Stimulated activated CD4-positive, alpha-beta T cell treated with anti-CD3 and anti-CD28 coated beads, Interleukin-1b, Interleukin-23, amount 100 ng/mL, for 24 hours (primary cell): Measurements from ENCODE around the gene EBF3.

ENCODE experiments used
- DNase-seq, 4 experiments: peaks; one replicate each; pipeline ENCODE4 v3.0.0-alpha.2; 2020; ENCODE audit warnings: low read depth in 4 of 4, low spot score in 1 of 4

EBF3 gene, protein sequence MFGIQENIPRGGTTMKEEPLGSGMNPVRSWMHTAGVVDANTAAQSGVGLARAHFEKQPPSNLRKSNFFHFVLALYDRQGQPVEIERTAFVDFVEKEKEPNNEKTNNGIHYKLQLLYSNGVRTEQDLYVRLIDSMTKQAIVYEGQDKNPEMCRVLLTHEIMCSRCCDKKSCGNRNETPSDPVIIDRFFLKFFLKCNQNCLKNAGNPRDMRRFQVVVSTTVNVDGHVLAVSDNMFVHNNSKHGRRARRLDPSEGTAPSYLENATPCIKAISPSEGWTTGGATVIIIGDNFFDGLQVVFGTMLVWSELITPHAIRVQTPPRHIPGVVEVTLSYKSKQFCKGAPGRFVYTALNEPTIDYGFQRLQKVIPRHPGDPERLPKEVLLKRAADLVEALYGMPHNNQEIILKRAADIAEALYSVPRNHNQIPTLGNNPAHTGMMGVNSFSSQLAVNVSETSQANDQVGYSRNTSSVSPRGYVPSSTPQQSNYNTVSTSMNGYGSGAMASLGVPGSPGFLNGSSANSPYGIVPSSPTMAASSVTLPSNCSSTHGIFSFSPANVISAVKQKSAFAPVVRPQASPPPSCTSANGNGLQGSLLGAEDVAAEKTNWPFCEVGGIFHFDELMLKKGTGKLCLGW

DNA sequence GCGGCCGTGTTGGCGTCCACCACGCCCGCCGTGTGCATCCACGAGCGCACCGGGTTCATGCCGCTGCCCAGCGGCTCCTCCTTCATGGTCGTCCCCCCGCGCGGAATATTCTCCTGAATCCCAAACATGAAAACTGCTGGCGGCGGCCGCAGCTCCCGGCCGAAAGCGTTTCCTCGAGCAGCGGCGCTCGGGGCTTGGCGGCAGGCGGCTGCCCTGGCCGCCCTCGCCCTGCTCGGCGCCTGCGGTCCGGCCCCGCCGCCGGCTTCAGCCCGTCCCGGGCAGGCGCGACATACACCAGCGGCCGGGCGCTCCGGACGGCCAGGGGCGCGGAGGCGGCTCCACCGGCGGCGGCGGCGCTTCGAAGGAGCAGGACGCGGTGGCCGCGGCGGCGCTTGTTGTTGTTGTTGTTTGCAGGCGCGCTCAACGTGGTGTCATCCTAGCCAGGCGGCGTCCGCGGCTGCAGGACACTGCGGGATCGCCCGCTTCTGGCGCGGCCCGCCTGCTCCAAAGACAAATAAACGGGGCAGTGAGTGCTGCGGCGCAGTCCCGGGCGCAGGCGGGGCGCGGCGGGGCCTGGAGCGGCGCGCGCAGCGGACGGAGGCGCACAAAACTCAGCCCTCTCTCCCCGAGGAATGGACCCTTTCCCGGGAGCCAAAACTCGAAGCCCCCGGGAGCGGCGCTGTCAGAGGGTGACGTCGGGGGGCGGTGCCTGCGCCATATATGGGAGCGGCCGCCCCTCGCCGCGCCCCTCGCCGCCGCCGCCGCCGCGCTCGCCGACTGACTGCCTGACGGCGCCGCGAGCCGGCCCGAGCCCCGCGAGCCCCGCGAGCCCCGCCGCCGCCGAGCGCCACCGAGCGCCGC is at the start of gene EBF3:
Gene EBF3 (minus strand): TSS at position 634 of the 861 bp plus-strand sequence. CDS start 506 bp downstream, at position 128.
- peak in 2 of 4 experiments; percentile 30 to 43 for DNase-seq

DNA sequence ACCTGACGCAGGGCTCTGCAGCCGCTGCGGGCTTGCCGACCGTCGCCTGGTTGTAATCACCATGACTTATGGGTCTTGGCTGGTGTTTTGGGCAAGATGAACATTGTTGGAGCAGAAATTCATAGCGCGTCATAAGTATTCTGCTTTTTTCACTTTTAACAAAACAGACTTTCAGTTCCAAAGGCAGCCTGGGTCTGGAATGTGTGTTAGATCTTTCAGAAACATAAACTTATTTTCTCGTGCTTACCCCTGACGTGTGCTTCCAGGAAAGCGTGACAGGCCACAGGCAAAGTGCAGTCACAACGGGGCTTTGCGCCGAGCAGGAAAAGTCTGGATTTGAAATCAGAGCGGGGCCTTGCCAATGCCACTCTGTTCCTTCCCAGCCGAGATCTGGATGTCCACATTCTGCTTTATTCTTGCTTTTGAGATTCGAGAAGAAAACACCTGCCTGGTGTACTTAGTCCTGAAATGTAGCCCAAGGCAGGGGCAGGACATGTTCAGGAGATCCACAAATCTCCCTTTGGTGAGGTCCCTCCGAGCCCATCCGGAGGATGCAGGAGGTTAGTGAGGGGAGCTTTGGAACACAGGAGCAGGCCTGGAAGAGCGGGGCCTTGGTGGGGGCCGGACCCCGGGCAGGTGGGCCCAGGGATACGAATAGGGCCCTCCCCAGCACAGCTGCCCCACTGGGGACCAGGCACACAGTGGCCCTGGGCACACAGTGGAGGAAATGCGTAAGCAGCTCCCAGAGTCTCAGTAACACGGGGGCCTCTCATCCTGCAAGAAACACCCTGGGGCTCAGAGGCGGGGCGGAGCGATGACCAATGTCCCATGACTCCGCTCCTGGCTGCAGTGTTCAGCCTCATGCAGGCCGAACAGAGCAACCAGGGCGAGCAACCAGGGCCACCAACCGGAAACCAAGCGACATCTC is 49.5 kb upstream of the EBF3 start:
- DNase-seq = no peak

DNA sequence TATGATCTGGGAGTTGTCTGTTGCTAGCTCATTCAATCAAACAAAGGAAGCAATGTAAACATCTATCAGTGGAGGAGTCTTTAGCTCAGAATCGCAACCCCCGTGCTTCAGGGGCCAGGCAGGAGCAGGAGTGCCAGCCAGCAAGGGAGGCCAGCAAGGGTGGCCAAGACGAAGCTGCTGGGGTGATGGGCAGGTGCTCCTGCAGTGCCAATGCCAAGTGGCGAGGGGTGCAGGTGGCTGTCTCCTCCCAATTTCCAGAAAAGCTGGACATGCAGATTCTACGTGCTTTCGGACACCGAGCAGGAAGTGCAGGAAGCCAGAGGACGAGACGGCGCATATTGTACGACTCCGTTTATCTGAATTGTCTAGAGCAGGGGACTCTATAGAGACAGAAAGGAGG is 48.1 kb upstream of the EBF3 start:
- DNase-seq = no peak

DNA sequence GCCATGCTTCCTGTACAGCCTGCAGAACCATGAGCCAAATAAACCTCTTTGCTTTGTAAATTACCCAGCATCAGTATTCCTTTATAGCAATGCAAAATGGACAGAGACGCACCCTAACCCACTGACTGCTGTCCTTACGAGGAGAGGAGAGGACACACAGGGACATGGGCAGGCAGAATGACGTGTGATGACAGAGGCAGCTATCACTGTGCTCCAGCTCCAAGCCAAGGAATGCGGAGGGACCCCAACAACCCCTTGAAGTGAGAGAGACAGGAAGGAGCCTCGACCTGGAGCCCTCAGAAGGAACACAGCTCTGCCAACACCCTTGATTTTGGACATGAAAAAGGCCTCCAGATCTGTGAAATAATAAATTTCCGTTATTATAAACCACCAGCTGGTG is 46.6 kb upstream of the EBF3 start:
- DNase-seq = no peak

DNA sequence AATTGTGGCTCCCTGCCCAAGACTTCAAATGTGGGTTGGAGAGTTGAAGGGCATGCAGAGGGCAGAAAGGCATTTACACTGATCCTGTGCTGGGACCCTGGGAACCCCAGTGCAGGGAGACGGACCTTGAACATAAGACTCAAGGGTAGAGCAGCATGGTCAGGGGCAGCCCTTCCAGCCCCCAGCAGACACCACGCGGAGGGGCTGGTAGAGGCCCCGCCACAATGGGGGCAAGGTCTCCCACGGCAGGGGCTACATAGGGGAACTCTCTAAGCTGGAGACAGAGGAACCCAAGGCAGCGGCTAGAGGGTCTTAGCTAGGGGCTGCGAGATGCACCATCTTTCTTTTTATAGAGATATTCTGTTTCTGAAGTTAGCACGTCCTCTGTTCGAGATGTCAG is 45.2 kb upstream of the EBF3 start:
- DNase-seq = no peak

DNA sequence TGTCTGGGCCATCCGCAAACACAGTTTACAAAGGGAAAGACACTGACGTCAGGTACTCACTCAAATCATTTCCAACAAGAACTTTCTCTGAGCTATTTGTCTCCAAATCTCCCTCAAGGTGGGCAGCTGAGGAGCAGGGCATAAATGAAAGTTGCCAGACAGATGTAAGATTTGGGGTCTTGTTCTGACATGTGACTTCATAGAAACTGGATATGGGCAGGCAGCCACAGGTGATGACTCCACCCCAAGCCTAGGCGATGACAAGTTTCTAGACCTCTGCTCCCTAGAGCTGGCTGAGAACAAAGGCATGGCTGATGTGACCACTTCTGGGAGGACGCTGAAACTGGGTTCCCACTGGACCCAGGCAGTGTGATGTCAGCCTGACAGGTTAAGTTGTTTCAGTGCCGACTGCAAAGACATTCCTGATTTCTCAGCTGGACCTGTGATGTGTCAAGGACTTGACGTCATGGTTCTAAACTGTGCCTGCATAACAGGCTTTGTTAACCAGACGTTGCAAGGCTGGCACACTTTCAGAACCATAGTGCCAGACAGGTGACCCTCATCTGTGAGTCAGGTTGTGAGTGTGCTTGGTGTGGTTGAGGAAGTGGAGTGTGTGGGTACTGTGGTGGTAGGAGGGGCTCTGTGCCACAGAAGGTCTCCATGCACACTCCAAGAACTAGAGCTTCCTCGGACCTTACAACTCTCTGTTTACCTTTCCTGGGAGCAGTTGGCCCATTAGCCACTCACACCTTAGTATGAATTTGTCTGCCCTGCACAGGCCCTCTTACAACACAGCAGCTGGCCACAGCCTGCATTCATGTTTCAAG is 39.9 kb upstream of the EBF3 start:
- no peak for DNase-seq

DNA sequence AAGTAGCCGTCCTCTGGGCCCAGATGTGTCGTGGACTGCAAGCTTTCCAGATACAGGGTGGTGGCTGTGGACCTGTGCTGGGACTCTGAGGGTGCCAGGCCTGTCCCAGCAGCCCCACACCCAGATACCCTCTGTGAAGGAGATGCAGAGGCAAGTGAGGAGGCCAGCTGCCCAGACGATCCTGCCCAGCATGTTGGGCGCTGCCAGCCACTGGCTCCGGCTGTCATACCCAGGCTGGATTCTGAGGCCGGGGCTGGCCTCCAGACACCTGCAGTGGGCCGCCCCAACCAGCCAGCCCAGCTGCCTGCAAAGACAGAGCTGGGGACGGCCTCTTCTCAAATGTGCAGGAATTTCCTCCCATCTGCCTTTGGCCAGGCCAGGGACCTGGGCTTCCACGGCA is 39.1 kb upstream of the EBF3 start:
- DNase-seq = no peak

DNA sequence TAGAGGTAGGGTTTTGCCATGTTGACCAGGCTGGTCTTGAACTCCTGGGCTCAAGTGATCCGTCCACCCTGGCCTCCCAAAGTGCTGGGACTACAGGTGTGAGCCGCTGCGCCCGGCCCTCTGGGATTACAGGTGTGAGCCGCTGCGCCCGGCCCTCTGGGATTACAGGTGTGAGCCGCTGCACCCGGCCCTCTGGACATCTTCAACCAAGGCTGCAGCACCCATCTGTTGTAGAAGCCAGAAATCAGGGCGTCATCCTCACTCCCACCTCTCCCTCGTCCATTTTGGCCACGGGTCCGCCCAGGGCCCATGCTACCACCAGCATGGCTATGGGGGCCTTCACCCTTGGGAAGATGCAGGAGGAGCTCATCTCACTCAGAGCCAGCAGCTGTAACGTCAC is 38.5 kb upstream of the EBF3 start:
- DNase-seq = no peak

DNA sequence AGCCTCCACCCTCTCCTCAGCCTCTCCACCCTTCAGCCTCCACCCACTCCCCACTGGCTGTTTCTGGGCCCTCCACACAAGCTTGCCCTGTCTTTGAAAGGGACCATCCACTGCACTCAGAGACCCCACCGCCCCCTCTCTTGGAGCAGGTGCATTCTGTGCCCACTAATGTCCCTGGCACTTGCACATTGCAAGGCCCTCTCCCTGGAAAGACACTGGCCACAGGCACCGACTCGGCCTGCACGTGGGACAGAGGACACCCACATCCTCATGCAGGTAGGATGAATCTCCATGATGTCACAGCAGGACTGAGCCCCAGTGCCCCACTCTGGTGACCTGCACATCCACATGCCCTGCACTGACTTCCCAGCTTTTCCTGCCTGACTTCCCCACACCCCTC is 36.8 kb upstream of the EBF3 start:
- DNase-seq = no peak

DNA sequence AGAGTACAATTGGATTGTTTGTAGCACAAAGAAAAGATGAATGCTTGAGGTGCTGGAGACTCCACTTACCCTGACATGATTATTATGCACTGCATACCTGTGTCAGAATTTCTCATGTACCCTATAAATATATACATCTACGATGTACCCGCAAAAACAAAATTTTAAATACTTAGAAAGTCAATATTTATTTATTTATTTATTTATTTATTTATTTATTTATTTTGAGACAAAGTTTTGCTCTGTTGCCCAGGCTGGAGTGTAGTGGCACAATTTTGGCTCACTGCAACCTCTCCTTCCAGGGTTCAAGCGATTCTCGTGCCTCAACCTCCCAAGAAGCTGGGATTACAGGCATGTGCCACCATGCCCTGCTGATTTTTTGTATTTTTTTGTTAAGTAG is 35.1 kb upstream of the EBF3 start:
- DNase-seq = no peak

DNA sequence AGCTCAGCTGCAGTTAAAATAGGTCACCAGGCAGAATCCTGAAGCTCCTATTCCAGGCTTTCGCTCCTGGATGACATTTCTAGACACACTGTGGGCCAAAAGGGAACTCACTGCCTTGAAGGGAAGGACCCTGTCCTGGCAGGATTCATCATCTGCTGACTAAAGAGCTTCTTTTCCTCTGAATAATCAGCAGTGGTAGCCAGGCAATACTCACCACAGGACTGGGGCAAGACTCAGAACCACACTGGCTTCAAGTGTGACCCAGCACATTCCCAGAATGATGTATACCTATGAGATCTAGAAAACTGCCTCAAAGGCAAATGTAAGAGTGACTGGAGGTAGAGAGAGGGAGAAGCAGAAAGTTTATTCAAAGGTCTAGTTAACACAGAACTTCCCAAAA is 29.5 kb upstream of the EBF3 start:
- DNase-seq = no peak

DNA sequence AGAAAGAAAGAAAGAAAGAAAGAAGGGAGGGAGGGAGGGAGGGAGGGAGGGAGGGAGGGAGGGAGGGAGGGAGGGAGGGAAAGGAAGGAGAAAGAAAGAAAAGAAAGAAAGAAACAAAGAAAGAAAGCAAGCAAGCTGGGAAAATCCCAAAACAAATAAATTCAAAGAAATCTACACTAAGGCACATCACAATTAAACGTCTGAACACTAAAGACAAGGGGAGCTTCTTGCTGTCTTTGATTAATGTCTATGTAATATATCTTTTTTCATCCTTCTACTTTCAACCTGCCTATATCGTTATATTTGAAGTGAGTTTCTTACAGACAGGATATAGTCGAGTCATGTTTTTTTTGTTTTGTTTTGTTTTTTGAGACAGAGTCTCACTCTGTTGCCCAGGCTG is 28.3 kb upstream of the EBF3 start:
- no peak for DNase-seq

DNA sequence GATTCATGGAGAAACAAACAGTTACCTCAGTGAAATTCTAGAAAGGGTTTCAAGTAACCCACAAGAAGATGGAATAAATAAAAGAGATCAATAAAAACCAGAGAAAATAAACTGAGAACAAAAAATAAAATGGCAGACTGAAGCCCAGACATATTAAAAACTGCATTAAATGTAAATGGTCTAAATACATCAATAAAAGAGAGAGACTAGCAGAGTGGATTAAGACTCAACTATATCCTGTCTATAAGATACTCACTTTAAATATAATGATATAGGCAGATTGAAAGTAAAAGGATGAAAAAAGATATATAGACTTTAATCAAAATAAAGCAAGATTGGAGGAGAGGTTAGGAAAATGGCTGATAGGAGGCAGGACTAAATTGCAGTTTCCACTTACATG is 18.8 kb upstream of the EBF3 start:
- DNase-seq = no peak

DNA sequence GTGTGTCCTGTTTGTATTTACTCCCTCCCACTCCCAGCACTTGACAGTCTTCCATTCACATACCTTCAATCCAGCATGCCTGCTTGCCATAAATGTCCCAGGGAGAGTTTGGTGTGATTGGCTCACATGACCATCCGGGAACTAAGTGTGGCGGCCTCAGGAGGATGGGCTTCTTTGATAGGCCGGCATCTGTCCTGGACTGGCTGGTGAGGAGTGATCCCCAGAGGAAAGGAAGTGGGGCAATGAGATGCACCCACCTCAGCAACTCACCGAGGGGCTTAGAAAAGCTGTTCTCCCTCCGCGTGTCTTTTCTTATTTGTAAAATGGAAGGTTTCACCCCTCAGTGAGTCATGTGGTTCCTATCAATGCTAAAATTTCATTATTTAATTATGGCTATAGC is 14.9 kb upstream of the EBF3 start:
- DNase-seq = no peak

DNA sequence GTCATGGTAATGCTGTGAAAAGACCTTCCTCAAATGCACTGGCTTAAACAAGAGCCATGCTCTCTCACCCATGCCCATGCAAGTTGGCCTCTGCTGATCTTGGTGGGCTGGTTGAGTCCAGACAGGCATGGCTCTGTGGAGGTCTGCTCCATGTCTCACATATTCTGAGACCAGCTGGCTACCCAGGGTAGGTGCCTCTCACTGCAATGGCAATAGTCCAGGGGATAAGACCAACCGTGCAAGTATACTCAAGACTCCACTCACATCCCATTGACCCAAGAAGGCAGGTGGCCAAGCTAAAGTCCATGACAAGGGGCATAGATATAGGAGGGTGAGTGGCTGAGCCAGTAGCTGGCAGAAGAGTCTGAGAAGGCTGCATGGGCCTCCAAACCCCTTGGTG is 14.2 kb upstream of the EBF3 start:
- DNase-seq = no peak

DNA sequence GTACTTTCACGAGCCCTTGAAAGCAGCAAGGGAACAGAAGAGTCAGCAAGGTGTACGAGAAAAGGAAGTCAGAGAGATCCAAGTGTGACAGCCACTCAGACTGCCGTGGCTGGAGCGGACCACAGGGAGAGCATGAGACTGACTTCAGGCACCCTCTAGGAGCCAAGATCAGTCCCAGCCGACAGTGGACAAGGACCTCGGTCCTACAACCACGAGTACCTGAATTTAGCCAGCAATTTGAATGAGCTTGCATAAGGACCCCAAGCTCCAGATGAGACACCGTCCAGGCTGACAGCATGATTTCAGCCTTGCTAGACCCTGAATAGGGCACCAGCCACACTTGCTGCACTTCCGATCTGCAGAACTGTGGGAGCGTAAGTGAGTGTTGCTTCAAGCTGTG is 13.7 kb upstream of the EBF3 start:
- no peak for DNase-seq

DNA sequence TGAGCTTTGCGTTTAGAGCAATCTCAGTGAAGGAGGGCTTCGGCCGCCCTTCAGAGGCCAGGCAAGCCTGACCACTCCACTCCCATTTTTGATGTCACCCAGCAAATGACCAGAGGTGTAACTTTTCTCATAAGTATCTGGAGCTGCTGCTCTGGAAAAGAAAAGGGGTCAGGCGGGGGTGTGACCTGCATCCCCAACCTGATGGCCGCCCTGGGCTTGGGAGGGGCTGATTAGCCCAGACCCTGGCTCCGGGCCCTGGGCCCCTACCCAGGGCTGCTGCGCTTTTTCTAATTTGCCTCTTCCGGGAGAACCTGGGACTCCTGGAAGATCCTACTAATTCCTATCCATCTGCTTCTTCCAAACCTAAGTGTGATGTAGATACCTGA is 9.6 kb upstream of the EBF3 start:
- DNase-seq = no peak

DNA sequence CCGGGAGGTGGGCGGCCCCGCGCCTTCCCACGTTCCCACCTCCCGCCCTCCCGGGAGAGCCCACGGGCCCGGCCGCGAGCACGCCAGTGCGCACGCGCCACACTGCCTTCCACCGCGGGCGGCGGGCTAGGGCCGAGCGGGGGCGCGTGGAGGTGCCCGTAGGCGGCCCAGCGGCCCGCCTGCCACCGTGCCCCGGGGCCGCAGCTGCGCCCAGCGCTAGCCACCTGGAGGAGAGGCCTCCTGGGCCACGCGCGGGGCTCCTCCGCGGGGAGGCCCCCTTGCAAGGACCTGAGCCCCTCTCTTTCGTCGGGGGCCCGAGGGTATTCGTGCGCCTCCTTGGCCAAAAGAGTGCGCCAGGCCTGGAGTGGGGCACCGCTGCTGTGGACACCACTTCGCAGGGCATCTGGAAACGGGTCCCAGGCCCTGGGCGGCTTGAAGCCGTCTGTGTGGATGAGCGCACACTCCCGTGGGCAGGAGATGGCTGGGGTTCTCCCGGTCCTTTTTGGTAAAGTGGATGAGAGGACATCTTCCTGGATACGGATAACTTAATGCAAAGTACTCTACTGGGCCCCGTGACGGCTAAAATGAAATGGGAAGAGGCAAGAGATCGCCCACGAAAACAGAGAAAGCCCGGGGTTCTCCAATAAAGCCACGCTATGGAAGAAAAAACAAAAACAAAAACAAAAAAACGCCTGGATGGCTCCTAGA is 9.0 kb upstream of the EBF3 start:
- DNase-seq = no peak

DNA sequence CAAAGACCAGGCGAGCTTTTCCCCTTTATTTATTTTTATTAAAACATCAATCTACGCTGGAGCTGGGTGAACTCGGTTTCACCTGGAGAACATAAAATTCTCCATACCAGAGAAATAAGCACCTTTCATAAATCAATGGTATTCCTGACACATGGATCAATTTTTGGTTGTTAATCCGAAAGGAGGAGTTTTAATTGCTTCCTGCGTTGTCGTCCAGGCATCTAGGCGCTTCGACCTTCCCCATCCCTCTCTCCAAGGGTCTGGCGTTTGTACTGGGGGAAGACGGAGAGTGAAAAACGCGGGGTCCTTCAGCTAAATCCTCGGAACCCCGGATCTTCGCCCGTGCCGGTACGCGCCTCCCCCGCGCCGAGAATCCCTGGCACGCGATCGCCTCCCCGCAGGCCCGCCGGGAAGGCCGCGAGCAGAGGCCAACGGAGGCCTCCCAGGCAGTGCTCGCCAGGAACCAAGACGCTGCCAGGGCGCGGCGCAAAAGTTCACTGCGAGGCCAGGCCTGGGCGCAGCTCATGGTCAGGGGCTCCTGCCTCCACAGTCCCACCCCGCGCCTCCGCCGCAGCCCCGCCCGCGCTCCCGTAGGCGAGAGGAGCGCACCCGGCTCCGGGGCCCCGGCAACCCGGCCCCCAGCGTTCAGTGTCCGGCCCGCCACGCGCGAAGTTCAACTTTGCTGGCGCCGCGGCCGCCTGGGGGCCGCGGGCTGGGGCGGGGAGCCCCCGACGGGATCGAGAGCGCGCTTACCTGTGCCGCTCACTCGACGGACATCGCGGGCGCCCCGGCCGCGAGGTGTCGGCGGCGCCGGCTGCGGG is 8.3 kb upstream of the EBF3 start:
- no peak for DNase-seq
